Kidney epithelial cell (primary cell): ENCODE measurements around the gene ANP32B. TPM values are rescaled to one million over a fixed set of nuclear protein-coding genes. Genes with fewer than 3 reads are reported as not detected.
"Not testable (repeated sequence)": the region's sequence is repeated elsewhere in the genome, so short reads cannot be mapped to it uniquely, and the experiment has no call there.

Experiments
- DNase-seq: peaks from one replicate; pipeline ENCODE4 v3.0.0-alpha.2; 2010; ENCODE audit warnings: low read depth
- H3K27me3 ChIP-seq: 2 replicates; pipeline ENCODE4 v1.6.0; 2011; ENCODE audit warnings: low read length; ENCODE audit not compliant: control insufficient read depth, insufficient read depth
- H3K36me3 ChIP-seq: 2 replicates; pipeline ENCODE4 v1.5.1; 2011; ENCODE audit warnings: low read length; ENCODE audit not compliant: control insufficient read depth, insufficient read depth
- H3K4me3 ChIP-seq: 2 replicates; pipeline ENCODE4 v1.5.1; 2011; ENCODE audit warnings: low read depth, mild to moderate bottlenecking, control low read depth, low read length
- total RNA-seq: library from RNA; depleted of rRNA; stranded (reverse); fragments of >200 nt; gene quantifications from 2 replicates; pipeline ENCODE4 v1.2.3, GENCODE V29; 2015
- TF ChIP-seq, protein P1 (sequence below): IDR thresholded peaks from 2 replicates; pipeline ENCODE4 v1.5.1; 2011; ENCODE audit warnings: mild to moderate bottlenecking, moderate library complexity, low read length, control low read depth, inconsistent platforms; ENCODE audit not compliant: insufficient read depth, poor library complexity, severe bottlenecking

ANP32B gene
- total RNA-seq, 1 donor from 2014 or later = 24.1 TPM

DNA sequence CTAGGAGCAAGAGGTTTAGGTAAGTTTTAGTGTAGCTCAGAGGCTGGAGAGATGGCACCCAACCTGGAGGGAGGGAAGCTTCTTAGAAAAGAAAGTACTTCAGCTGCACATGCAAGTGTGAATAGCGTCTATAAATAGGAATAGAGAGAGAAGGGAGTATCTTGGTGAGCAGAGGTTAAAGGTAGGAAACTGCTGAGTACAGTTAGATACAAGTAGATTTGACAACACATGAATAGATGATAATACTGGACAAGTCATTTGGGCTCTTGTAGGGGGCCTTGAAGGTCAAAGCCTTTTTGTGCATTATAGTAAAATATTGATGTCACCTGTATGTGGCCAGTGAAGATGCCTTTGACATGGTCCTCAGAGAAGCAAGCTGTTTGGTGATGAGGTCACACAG is 34.2 kb downstream of the ANP32B start:
- Histone ChIP-seq H3K36me3 (peaks cover 4% of the 10 kb centered on the region), H3K27me3 (no peaks in the 10 kb centered on the region), H3K4me3 (no peak overlapping the region)
- TF ChIP-seq, protein P1, sequence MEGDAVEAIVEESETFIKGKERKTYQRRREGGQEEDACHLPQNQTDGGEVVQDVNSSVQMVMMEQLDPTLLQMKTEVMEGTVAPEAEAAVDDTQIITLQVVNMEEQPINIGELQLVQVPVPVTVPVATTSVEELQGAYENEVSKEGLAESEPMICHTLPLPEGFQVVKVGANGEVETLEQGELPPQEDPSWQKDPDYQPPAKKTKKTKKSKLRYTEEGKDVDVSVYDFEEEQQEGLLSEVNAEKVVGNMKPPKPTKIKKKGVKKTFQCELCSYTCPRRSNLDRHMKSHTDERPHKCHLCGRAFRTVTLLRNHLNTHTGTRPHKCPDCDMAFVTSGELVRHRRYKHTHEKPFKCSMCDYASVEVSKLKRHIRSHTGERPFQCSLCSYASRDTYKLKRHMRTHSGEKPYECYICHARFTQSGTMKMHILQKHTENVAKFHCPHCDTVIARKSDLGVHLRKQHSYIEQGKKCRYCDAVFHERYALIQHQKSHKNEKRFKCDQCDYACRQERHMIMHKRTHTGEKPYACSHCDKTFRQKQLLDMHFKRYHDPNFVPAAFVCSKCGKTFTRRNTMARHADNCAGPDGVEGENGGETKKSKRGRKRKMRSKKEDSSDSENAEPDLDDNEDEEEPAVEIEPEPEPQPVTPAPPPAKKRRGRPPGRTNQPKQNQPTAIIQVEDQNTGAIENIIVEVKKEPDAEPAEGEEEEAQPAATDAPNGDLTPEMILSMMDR = no peak
- no peak for DNase-seq

DNA sequence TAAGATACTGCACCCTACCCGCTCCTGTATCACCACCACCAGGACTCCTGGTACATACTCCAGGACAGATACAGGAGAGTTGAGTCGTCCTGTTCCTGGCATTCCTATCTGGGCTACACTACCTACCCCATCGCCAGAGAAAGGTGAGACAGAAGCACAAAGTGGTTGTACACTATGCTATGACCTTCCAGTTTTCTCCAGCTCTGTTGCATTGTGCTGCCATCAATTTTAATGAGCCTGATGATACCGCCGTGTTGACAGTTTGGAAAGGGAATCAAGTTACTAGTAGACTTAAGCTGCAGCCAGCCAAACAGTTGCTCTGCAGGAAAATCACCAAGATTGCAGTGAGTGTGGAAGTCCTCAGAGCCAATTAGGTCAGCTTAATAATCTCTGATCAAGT is 35.2 kb downstream of the ANP32B start:
- no peaks in the 10 kb centered on the region for H3K27me3 ChIP-seq
- no peak for DNase-seq
- H3K36me3 ChIP-seq = peaks cover 4% of the 10 kb centered on the region
- H3K4me3 ChIP-seq = no peak overlapping the region
- TF ChIP-seq, protein P1 = no peak

DNA sequence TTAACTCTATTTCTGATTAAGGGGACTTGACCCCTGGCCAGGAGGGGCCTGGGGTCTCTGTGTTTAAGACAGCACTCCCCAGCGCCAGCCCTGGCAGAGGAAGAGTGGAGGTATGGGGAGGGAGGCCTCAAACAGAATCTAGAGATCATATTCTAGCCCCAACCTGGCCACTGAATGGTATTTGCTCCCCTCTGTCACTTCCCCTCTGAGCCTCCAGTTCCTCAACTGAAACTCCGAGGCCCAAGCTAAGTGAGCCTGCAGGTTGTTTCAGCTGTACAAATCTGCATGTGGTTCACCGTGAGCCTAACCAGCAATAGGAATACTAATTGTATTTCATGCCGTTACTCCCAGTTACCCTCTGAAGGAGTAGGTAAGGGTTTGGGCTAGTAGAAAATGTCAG is 36.0 kb downstream of the ANP32B start:
- H3K27me3 ChIP-seq = no peaks in the 10 kb centered on the region

DNA sequence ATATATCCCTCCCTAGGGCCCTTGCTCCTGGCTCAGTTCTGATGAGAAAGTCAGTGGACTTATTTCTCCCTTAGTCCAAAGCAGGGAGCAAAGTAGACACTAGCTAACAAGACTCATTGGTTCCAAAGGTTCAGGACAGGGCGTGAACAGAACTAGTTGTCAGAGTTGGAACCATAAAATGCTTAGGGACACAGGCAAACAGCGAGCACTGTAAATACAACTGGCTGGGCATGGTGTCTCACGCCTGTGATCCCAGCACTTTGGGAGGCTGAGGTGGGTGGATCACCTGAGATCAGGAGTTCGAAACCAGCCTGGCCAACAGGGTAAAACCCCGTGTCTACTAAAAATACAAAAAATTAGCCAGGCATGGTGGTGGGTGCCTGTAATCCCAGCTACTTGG is 36.7 kb downstream of the ANP32B start:
- H3K27me3 ChIP-seq, DNase-seq, H3K4me3 ChIP-seq, H3K36me3 ChIP-seq: not testable (repeated sequence)

More for the DNA sequence above, 36.0 kb downstream of the ANP32B start:
- TF ChIP-seq, protein P1 = no peak
- no peak for DNase-seq
- H3K36me3 ChIP-seq = peaks cover 4% of the 10 kb centered on the region
- H3K4me3 ChIP-seq = no peak overlapping the region

DNA sequence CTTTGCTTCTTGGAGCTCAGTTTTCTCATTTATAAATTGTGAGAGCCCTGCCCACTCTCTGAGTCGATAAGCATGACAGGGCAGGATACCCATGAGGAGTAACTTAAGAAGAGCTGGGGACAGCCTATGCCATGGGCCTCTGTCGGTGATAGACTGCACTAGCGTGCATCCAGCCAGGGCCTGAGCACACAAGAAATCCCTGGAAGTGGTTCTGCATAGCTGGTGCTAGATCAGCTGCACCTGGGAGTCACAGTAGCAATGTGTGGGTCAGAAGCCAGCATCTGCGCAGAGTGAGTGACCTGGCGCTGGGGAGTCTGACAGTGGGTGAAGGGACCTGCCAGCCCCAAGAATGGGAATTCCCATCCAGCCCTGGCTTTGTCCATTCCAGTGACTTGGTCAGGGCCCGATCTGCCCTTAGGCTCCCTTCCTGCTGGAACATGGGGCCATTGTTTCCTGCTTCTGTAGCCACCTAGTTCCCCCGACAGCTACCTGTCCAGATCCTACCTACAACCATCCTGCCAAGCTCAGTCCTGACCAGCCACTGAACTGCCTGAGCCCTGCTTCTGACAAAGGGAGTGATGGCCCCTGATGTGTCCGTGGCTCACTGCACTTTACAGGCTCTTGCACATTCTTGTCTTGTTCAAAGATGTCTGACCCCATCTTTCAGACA is 37.5 kb downstream of the ANP32B start:
- TF ChIP-seq, protein P1 = no peak
- H3K27me3 ChIP-seq = no peaks in the 10 kb centered on the region
- no peak for DNase-seq
- H3K36me3 ChIP-seq = peaks cover 4% of the 10 kb centered on the region
- no peak overlapping the region for H3K4me3 ChIP-seq

DNA sequence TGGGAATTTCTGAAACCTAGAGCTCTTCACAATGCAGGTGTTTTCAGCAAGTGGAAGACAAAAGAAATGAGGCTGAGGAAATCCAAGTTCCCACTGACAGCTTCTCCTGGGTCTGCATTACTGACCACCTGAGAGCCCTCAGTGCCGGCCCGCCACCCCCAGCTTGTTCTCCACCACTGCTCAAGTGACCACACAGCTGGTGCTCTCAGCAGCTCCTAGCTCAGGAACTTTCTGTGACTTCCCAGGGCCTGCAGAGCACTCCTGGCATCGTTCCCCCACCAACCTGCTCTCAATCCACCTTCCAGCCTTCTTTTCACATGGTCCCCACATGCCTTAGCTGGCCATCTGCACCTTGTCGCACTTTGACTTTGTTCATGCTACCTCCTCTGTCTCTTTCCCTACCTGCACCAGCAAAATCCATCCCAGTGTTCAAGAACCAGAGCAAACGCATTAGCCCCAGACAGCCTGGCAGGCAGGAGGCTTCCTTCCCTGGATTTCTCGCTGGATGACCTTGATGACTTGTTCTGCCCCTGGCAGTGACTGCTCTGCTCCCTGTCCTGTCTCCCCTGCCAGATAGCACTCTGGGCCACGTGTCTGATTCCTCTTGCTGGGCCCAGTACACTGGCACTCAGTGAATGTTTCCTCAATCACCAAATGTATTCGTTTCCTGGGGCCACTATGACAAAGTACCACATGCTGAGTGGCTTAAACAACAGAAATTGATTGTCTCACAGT is 38.3 kb downstream of the ANP32B start:
- no peak for DNase-seq
- Histone ChIP-seq H3K36me3 (peaks cover 2% of the 10 kb centered on the region), H3K27me3 (no peaks in the 10 kb centered on the region), H3K4me3 (no peak overlapping the region)
- TF ChIP-seq, protein P1 = no peak
